Measurements from ENCODE around the gene ANO10.

DNA sequence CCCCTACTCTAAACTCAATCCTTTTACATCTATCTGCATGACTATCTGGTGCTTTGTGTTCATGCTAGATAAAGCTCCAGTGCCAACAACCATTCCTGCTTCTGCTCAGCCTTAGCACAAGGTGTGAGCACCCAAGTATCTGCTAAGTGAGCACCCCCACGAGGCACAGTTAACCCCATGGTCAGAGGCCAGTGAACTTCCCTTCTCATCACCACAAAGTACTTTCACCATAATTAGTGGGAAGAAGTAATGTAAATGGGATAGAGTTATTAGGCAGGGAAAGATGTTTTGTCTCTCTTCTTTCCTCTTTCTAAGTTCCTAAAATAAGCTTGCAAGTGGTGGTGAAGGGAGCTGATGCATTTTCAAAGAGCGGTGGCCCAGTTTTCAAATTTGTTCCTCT is 96.4 kb downstream of the ANO10 start:
- TF ChIP-seq, protein P1, sequence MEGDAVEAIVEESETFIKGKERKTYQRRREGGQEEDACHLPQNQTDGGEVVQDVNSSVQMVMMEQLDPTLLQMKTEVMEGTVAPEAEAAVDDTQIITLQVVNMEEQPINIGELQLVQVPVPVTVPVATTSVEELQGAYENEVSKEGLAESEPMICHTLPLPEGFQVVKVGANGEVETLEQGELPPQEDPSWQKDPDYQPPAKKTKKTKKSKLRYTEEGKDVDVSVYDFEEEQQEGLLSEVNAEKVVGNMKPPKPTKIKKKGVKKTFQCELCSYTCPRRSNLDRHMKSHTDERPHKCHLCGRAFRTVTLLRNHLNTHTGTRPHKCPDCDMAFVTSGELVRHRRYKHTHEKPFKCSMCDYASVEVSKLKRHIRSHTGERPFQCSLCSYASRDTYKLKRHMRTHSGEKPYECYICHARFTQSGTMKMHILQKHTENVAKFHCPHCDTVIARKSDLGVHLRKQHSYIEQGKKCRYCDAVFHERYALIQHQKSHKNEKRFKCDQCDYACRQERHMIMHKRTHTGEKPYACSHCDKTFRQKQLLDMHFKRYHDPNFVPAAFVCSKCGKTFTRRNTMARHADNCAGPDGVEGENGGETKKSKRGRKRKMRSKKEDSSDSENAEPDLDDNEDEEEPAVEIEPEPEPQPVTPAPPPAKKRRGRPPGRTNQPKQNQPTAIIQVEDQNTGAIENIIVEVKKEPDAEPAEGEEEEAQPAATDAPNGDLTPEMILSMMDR (IDR thresholded peaks at IDR 0.05): no peak
- no peak for TF ChIP-seq POLR2A (IDR thresholded peaks at IDR 0.05)

Data from heart left ventricle (tissue), 13 donors.